Activated CD8-positive, alpha-beta memory T cell treated with anti-CD3 and anti-CD28 coated beads for 48 hours (primary cell): ENCODE results near the gene CCSER2.

Experiments
- DNase-seq, 3 experiments: peaks; one replicate each; pipeline ENCODE4 v3.0.0-alpha.2; 2020; ENCODE audit warnings: low read depth in 2 of 3, low spot score in 2 of 3

Gene CCSER2

GRCh38 chr10:84543948-84544347 lies 215.6 kb downstream of the CCSER2 start:
- no peak for DNase-seq

- no peak for DNase-seq
Observed at GRCh38 chr10:84545651-84546050, 217.3 kb downstream of the CCSER2 start.

- DNase-seq = no peak
Observed at GRCh38 chr10:84546609-84547008, 218.2 kb downstream of the CCSER2 start.

GRCh38 chr10:84547616-84548015 lies 219.2 kb downstream of the CCSER2 start:
- no peak for DNase-seq

DNA sequence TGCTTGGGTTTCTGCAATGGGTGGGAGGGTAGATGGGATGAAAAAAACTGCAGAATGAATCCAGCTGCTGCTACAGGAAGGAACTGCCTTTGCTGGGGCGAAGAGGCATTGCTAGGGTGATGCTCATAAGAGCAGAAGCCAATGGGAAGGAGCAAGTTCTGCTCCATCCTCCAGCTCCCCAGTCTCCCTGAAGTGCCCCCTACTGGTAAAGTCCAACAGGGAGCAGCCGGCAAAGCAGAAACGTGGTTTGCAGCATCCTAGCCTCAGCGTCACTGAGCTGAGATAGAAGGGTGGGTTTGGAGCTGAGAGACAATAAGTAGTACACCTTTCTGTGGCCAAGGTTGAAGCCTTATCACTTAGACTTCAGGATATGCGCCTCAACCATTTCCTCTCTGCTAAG lies 220.5 kb downstream of the CCSER2 start:
- DNase-seq = no peak

DNA sequence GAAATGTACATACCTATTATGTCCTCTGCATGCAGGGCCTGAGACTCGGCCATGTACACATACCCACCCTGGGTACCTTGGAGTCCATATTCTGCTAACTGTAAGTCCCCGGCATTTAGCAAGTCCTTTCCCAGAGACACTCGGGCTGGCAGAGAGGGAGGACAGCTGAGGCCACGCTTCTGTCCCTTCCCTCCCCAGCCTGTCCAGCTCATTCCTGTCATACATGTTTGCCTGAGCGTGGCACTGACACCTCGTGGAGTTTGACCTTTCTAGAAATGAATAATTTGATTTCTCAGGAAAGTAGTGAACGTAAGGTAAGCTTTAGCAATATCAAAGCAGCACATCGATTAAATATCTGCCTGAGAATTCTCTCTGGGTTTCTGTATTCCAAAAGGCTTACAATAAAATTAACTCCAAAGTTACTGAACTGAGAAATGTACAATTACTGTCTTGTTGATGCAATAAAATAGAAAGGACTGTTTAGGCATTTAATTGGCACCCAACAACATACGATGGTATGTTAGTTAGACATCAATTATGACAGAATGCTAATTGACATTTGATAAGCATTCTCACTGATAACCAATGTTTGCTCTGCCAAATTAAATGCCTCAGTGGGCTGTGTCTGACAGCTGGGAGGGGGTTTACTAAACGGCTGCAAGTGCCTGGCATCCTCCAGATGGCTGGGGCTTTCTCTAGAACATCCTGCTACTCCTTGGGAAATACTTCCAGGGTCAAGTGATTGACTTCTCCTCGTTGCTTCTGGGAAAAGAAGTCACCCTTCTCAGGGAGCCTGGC lies 221.2 kb downstream of the CCSER2 start:
- DNase-seq = no peak

GRCh38 chr10:84550756-84551436 lies 222.5 kb downstream of the CCSER2 start:
- no peak for DNase-seq

GRCh38 chr10:84551437-84552120 lies 223.2 kb downstream of the CCSER2 start:
- DNase-seq = no peak

GRCh38 chr10:84552478-84552877 lies 224.1 kb downstream of the CCSER2 start:
- DNase-seq = no peak

GRCh38 chr10:84562592-84562991 lies 234.2 kb downstream of the CCSER2 start:
- no peak for DNase-seq

DNA sequence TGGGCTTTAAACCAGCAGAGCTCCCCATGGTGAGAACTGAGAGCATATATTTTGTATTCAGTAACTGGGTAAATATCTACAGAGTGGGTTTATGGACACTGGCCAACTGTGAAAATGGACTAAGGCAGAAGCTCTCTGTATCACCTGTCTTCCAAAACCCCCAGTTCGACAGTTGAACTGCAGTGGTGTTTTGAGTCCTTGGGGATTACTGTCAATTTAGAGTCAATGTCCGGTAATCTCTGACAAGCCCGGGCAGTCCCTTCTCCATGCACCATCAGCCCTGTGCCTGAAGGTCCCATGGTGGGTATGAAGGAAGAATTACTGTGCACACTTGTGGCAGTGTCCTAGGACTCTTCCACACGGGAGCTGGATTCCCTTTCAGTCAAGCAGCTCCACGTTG lies 235.0 kb downstream of the CCSER2 start:
- DNase-seq = no peak

DNA sequence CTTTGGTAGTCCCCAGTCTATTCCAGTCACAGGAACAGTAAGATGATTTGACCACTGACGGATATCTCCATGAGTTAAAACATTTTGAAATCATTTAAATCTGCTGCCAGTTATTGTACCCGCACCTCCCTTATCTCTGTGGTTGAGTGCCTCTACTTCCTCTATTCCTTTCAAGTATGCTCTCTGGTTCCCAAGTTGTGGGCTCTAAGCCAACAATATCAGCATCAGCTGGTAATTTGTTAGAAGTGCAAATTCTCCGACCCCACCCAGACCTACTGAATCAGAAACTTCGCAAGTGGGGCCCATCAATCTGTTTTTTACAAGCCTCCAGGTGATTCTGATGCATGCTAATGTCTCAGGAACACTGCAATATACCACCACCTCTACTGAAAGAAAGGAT lies 235.5 kb downstream of the CCSER2 start:
- DNase-seq = no peak

DNA sequence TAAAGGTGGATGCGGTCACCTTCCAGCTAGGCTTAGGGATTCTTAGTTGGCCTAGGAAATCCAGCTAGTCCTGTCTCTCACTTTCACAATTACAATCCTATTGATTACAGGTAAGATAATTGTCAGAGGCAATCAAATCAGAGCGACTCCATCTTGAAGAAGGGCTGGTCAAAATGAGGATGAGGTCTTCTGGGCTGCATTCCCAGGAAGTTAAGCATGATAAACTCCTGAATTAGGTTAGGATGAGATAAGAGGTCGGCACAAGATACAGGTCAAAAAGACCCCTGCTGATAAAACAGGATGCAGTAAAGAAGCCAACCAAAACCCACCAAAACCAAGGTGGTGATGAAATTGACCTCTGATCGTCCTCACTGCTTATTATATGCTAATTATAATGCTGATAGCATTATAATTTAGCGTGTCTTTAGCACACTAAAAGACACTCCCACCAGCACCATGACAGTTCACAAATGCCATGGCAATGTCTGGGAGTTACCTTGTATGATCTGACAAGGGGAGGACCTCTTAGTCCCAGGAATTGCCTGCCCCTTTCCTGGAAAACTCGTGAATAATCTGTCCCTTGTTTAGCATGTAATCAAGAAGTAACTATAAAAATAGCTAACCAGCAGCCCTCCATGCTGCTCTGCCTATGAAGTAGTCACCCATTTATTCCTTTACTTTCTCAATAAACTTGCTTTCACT lies 237.6 kb downstream of the CCSER2 start:
- no peak for DNase-seq

- DNase-seq = no peak
Observed at GRCh38 chr10:84567133-84567532, 238.7 kb downstream of the CCSER2 start.
